ENCODE data around the gene SYNE1. TPM values are rescaled to one million over a fixed set of nuclear protein-coding genes. Genes with fewer than 3 reads are reported as not detected.
A peak's percentile ranks its signal among the peaks of the same experiment; 100 is the strongest.

The SYNE1 gene
- total RNA-seq, 1 experiment from 2014 or later, result 6.5 TPM

DNA sequence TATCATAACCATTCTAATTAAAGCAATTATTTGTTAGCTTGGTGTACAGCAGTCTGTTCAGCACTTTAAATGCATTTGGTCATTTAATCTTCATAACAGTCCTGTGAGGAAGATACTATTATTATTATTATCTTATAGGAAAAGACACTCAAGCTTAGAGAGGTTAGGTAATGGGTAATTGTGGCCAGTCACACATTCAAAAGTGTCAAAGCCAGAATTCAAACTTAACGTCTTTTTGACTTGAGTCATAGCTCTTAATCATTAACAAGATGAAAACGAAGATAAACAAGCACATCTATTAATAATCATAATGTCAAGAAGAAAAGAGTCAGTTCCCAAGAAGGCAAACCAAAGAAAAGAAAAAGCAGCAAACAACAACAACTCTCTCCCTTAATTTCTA lies 251.0 kb downstream of the SYNE1 start:
- H3K4me1 Mint-ChIP-seq, result peaks cover under 1% of the 10 kb centered on the region; the same call in 1 of the 2 replicates
- no peak overlapping the region for H3K4me3 Mint-ChIP-seq
- H3K27me3 Mint-ChIP-seq (ENCODE audit: low read depth), result no peaks in the 10 kb centered on the region
- no peak for ATAC-seq
- no peak for DNase-seq (ENCODE audit: low spot score)
- no peak overlapping the region for H3K27ac Mint-ChIP-seq
- TF ChIP-seq, protein P1, sequence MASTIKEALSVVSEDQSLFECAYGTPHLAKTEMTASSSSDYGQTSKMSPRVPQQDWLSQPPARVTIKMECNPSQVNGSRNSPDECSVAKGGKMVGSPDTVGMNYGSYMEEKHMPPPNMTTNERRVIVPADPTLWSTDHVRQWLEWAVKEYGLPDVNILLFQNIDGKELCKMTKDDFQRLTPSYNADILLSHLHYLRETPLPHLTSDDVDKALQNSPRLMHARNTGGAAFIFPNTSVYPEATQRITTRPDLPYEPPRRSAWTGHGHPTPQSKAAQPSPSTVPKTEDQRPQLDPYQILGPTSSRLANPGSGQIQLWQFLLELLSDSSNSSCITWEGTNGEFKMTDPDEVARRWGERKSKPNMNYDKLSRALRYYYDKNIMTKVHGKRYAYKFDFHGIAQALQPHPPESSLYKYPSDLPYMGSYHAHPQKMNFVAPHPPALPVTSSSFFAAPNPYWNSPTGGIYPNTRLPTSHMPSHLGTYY (CRISPR knock-in tag; IDR thresholded peaks at IDR 0.05), result no peak
- TF ChIP-seq ZNF317 (CRISPR knock-in tag; IDR thresholded peaks at IDR 0.05; ENCODE audit: borderline replicate concordance, low read depth), result no peak
- ChIA-PET CTCF (no interaction called here), POLR2A (no interaction called here)
- H3K36me3 Mint-ChIP-seq, result no peaks in the 10 kb centered on the region
- H3K9me3 Mint-ChIP-seq, result no peaks in the 10 kb centered on the region

DNA sequence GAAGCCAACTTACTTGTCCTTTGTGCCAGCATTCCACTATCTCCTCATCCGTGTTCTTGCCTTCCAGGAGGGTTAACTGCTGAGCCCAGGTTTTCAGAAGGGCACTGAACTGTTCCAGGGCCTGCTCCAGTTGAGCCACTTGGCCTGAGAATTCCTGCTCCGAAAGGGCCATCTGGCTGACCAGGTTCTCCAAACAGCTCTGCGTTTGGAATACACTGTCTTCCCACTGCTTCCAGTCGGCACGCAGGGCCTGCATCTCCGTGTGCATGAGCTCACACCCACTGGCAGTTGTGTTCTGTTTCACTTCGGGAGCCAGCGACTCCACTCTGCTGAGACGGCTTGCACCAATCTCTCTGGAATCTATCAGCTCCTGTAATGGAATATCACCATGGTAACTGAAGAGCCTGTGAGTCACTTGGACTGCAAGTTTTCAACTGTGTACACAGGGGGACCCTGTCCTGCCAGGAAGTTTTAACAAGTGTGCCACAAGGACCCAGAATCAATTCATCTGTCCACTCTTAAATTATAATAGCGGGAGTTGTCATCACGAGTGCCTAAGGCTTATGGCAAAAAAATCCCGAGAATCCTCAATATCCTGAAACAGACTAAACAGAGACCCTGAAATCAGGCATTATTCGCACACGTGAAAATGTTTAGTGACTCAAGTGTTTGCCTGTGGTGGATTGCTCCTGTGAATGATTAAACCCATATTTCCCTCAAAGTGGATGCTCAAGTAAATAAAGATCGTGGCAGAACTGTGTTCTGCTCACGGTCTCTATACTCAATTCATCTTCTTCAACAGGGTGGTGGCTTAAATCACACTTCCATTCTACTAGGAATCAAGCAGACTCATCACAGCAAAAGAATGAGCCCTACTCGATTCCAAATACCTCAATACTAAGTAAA lies 255.9 kb downstream of the SYNE1 start:
- no peak for TF ChIP-seq ZNF423 (CRISPR knock-in tag; IDR thresholded peaks at IDR 0.05)
- TF ChIP-seq, protein P2, sequence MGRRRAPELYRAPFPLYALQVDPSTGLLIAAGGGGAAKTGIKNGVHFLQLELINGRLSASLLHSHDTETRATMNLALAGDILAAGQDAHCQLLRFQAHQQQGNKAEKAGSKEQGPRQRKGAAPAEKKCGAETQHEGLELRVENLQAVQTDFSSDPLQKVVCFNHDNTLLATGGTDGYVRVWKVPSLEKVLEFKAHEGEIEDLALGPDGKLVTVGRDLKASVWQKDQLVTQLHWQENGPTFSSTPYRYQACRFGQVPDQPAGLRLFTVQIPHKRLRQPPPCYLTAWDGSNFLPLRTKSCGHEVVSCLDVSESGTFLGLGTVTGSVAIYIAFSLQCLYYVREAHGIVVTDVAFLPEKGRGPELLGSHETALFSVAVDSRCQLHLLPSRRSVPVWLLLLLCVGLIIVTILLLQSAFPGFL (CRISPR knock-in tag; IDR thresholded peaks at IDR 0.05; ENCODE audit: borderline replicate concordance), result no peak
- TF ChIP-seq, protein P3, sequence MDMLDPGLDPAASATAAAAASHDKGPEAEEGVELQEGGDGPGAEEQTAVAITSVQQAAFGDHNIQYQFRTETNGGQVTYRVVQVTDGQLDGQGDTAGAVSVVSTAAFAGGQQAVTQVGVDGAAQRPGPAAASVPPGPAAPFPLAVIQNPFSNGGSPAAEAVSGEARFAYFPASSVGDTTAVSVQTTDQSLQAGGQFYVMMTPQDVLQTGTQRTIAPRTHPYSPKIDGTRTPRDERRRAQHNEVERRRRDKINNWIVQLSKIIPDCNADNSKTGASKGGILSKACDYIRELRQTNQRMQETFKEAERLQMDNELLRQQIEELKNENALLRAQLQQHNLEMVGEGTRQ (CRISPR knock-in tag; IDR thresholded peaks at IDR 0.05), result no peak
- TF ChIP-seq, protein P4, sequence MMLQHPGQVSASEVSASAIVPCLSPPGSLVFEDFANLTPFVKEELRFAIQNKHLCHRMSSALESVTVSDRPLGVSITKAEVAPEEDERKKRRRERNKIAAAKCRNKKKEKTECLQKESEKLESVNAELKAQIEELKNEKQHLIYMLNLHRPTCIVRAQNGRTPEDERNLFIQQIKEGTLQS (CRISPR knock-in tag; conservative IDR thresholded peaks at IDR 0.05), result no peak
- TF ChIP-seq RELA (CRISPR knock-in tag; IDR thresholded peaks at IDR 0.05; ENCODE audit: borderline replicate concordance), result no peak
- peak; percentile 8; the same call in 1 of the 2 replicates for TF ChIP-seq GABPB1 (CRISPR knock-in tag; IDR thresholded peaks at IDR 0.05)
- TF ChIP-seq, protein P5, sequence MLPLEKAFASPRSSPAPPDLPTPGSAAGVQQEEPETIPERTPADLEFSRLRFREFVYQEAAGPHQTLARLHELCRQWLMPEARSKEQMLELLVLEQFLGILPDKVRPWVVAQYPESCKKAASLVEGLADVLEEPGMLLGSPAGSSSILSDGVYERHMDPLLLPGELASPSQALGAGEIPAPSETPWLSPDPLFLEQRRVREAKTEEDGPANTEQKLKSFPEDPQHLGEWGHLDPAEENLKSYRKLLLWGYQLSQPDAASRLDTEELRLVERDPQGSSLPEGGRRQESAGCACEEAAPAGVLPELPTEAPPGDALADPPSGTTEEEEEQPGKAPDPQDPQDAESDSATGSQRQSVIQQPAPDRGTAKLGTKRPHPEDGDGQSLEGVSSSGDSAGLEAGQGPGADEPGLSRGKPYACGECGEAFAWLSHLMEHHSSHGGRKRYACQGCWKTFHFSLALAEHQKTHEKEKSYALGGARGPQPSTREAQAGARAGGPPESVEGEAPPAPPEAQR (CRISPR knock-in tag; IDR thresholded peaks at IDR 0.05), result no peak
- Mint-ChIP-seq H3K9me3 (no peaks in the 10 kb centered on the region), H3K36me3 (no peaks in the 10 kb centered on the region), H3K4me1 (peaks cover 9% of the 10 kb centered on the region; the same call in 1 of the 2 replicates), H3K27me3 (ENCODE audit: low read depth) (no peaks in the 10 kb centered on the region), H3K4me3 (no peak overlapping the region), H3K27ac (no peak overlapping the region)
- POLR2A ChIA-PET, result no interaction called here
- ATAC-seq (peak; percentile 60), DNase-seq (ENCODE audit: low spot score) (no peak)
- CTCF ChIA-PET, result no interaction called here

DNA sequence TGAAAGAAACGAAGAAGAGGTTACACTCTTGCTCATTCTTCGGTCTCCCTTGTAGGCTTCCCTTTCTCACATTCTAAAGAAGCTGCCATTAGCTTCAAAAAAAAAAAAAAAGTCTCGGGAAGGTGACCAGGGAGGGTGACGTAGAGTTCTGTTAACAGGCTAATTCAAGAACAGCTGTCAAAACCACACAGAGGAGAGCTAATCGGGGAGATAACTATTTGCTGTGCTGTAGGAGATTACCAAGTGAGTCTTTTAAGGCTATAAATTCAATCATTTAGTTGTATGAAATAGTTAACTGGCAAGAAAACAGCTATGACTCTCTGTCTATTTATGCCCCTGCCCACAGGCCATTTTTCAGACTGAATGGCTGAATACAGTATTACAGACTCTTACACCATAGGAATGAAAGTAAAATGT lies 256.8 kb downstream of the SYNE1 start:
- no peak for ATAC-seq
- TF ChIP-seq NR2C2 (CRISPR knock-in tag; IDR thresholded peaks at IDR 0.05), result no peak
- TF ChIP-seq, protein P1 (CRISPR knock-in tag; IDR thresholded peaks at IDR 0.05), result no peak
- 0 out of 2 replicates have a peak, but pooled peaks have one; percentile 11 for TF ChIP-seq GABPB1 (CRISPR knock-in tag; IDR thresholded peaks at IDR 0.05)
- TF ChIP-seq, protein P6, sequence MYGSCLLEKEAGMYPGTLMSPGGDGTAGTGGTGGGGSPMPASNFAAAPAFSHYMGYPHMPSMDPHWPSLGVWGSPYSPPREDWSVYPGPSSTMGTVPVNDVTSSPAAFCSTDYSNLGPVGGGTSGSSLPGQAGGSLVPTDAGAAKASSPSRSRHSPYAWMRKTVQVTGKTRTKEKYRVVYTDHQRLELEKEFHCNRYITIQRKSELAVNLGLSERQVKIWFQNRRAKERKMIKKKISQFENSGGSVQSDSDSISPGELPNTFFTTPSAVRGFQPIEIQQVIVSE (CRISPR knock-in tag; IDR thresholded peaks at IDR 0.05; ENCODE audit: borderline replicate concordance), result no peak
- no peak overlapping the region for H3K4me3 Mint-ChIP-seq
- H3K36me3 Mint-ChIP-seq, result no peaks in the 10 kb centered on the region
- peaks cover 9% of the 10 kb centered on the region; the same call in 1 of the 2 replicates for H3K4me1 Mint-ChIP-seq
- H3K27ac Mint-ChIP-seq, result no peak overlapping the region
- no peaks in the 10 kb centered on the region for H3K27me3 Mint-ChIP-seq (ENCODE audit: low read depth)
- no peaks in the 10 kb centered on the region for H3K9me3 Mint-ChIP-seq
- DNase-seq (ENCODE audit: low spot score), result no peak
- CTCF ChIA-PET, result no interaction called here
- POLR2A ChIA-PET, result no interaction called here

Data from WTC11 (cell line).